Astrocyte (in vitro differentiated cells and primary cell): ENCODE measurements around the gene ZNF23. TPM values are rescaled to one million over a fixed set of nuclear protein-coding genes. Genes with fewer than 3 reads are reported as not detected.

Source experiments
- DNase-seq: peaks from one replicate; pipeline ENCODE4 v3.0.0-alpha.2; 2010; ENCODE audit warnings: low read depth
- FAIRE-seq: peaks from 2 replicates; lab custom pipeline; 2011; peaks lifted over from hg19 to GRCh38; lab: Jason Lieb, UNC
- H2AFZ ChIP-seq: 2 replicates; pipeline ENCODE4 v1.6.0; 2012; ENCODE audit warnings: low read depth, low read length, inconsistent platforms
- H3K27ac ChIP-seq: 2 replicates; pipeline ENCODE4 v1.5.1; 2011; ENCODE audit warnings: low read depth, low read length, inconsistent platforms
- H3K27me3 ChIP-seq: 2 replicates; pipeline ENCODE4 v1.6.0; 2011; ENCODE audit warnings: low read length, inconsistent platforms; ENCODE audit not compliant: insufficient read depth
- H3K36me3 ChIP-seq: 2 replicates; pipeline ENCODE4 v1.5.1; 2011; ENCODE audit warnings: low read length, inconsistent platforms; ENCODE audit not compliant: insufficient read depth
- H3K4me1 ChIP-seq: 2 replicates; pipeline ENCODE4 v1.5.1; 2011; ENCODE audit warnings: low read length, inconsistent platforms; ENCODE audit not compliant: insufficient read depth
- H3K4me2 ChIP-seq: 2 replicates; pipeline ENCODE4 v1.6.0; 2012; ENCODE audit warnings: low read length, inconsistent platforms
- H3K4me3 ChIP-seq: 2 replicates; pipeline ENCODE4 v1.5.1; 2011; ENCODE audit warnings: low read depth, mild to moderate bottlenecking, low read length, inconsistent platforms; ENCODE audit not compliant: insufficient read depth
- H3K79me2 ChIP-seq: 2 replicates; pipeline ENCODE4 v1.6.0; 2012; ENCODE audit warnings: mild to moderate bottlenecking, low read length, inconsistent platforms; ENCODE audit not compliant: insufficient read depth
- H3K9ac ChIP-seq: 2 replicates; pipeline ENCODE4 v1.6.0; 2012; ENCODE audit warnings: mild to moderate bottlenecking, low read length, inconsistent platforms
- H3K9me3 ChIP-seq: 2 replicates; pipeline ENCODE4 v1.5.1; 2012; ENCODE audit warnings: low read depth, mild to moderate bottlenecking, low read length, inconsistent platforms; ENCODE audit not compliant: insufficient read depth
- H4K20me1 ChIP-seq: 2 replicates; pipeline ENCODE4 v1.6.0; 2012; ENCODE audit warnings: low read length, inconsistent platforms; ENCODE audit not compliant: insufficient read depth
- H3K27ac Mint-ChIP-seq: one replicate; pipeline ENCODE4 v1.8.0; 2021; ENCODE audit warnings: mild to moderate bottlenecking, mixed read lengths; ENCODE audit not compliant: unreplicated experiment
- H3K27me3 Mint-ChIP-seq: one replicate; pipeline ENCODE4 v1.8.0; 2021; ENCODE audit warnings: low read depth, mixed read lengths; ENCODE audit not compliant: unreplicated experiment
- H3K36me3 Mint-ChIP-seq: one replicate; pipeline ENCODE4 v1.8.0; 2021; ENCODE audit warnings: low read depth, mixed read lengths; ENCODE audit not compliant: unreplicated experiment
- H3K4me1 Mint-ChIP-seq: one replicate; pipeline ENCODE4 v1.8.0; 2021; ENCODE audit warnings: low read depth, mixed read lengths; ENCODE audit not compliant: unreplicated experiment
- H3K4me3 Mint-ChIP-seq: one replicate; pipeline ENCODE4 v1.8.0; 2021; ENCODE audit warnings: mild to moderate bottlenecking, moderate library complexity, mixed read lengths; ENCODE audit not compliant: unreplicated experiment
- H3K9me3 Mint-ChIP-seq: one replicate; pipeline ENCODE4 v1.8.0; 2021; ENCODE audit warnings: mild to moderate bottlenecking, mixed read lengths; ENCODE audit not compliant: unreplicated experiment
- EZH2 ChIP-seq: IDR thresholded peaks from 2 replicates; pipeline ENCODE4 v1.6.1; 2012; ENCODE audit warnings: mild to moderate bottlenecking, low read length, inconsistent platforms; ENCODE audit not compliant: insufficient read depth
- total RNA-seq: library from RNA; stranded (reverse); gene quantifications from 2 replicates; pipeline ENCODE4 v1.2.1, GENCODE V29; 2021
- TF ChIP-seq, protein P1 (sequence below): IDR thresholded peaks from 2 replicates; pipeline ENCODE4 v1.5.1; 2011; ENCODE audit warnings: low read depth, mild to moderate bottlenecking, inconsistent platforms, low read length, moderate library complexity; ENCODE audit not compliant: insufficient read depth

Gene ZNF23
- total RNA-seq, 1 donor from 2014 or later: 12.4 TPM

DNA sequence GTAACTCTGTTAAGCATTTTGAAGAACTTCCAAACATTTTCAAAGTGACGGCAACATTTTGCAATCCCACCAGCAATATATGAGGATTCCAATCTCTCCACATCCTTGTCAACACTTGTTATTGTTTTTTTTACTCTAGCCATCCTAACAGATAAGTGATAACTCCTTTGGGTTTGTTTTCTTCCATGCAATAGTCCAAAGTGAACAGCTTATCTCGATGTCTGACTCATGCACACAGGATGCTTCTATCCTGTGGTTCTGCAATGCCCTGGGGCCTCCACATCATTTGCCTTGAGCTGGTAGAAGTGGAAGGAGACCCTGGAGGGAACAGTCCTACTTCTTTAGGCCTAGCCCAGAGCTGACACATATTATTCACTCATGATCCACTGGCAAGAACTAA lies 33.2 kb downstream of the ZNF23 start:
- H3K79me2 ChIP-seq: no peaks in the 10 kb centered on the region
- H3K4me3 Mint-ChIP-seq: no peak overlapping the region
- no peak overlapping the region for H3K27ac ChIP-seq
- H3K9me3 ChIP-seq: no peaks in the 10 kb centered on the region
- no peaks in the 10 kb centered on the region for H3K36me3 ChIP-seq
- no peaks in the 10 kb centered on the region for H3K4me1 ChIP-seq
- no peaks in the 10 kb centered on the region for H3K36me3 Mint-ChIP-seq
- peaks cover 4% of the 10 kb centered on the region for H3K9me3 Mint-ChIP-seq
- no peak for TF ChIP-seq EZH2
- TF ChIP-seq, protein P1, sequence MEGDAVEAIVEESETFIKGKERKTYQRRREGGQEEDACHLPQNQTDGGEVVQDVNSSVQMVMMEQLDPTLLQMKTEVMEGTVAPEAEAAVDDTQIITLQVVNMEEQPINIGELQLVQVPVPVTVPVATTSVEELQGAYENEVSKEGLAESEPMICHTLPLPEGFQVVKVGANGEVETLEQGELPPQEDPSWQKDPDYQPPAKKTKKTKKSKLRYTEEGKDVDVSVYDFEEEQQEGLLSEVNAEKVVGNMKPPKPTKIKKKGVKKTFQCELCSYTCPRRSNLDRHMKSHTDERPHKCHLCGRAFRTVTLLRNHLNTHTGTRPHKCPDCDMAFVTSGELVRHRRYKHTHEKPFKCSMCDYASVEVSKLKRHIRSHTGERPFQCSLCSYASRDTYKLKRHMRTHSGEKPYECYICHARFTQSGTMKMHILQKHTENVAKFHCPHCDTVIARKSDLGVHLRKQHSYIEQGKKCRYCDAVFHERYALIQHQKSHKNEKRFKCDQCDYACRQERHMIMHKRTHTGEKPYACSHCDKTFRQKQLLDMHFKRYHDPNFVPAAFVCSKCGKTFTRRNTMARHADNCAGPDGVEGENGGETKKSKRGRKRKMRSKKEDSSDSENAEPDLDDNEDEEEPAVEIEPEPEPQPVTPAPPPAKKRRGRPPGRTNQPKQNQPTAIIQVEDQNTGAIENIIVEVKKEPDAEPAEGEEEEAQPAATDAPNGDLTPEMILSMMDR: no peak
- no peak overlapping the region for H3K9ac ChIP-seq
- H3K27me3 ChIP-seq: peaks cover 3% of the 10 kb centered on the region
- no peak overlapping the region for H2AFZ ChIP-seq
- H3K4me2 ChIP-seq: no peak overlapping the region
- no peak overlapping the region for H3K27ac Mint-ChIP-seq
- H3K4me1 Mint-ChIP-seq: no peaks in the 10 kb centered on the region
- no peak overlapping the region for H3K4me3 ChIP-seq
- no peaks in the 10 kb centered on the region for H4K20me1 ChIP-seq
- FAIRE-seq (no peak), DNase-seq (no peak)
- H3K27me3 Mint-ChIP-seq: peaks cover 46% of the 10 kb centered on the region

DNA sequence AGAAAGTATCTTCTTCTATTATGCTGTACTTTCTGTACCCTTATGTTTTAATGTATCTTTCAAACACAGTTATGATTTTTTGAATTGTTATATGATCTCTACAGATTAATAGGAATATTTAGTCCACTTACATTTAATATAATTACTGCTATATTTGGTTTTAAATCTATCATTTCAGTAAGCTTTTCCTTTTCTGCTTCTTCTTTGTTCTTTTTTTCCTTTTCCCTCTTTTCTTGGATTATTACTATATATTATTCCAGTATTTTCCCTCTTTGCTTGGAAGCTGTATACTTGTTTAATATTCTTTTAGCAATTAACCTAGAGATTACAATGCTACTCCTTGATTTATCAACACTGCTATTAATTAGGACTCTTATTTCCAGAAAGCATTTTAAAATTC lies 33.7 kb downstream of the ZNF23 start:
- Histone ChIP-seq H3K4me1 (no peaks in the 10 kb centered on the region), H3K27me3 (peaks cover 3% of the 10 kb centered on the region), H3K27ac (no peak overlapping the region), H3K36me3 (no peaks in the 10 kb centered on the region), H3K9me3 (no peaks in the 10 kb centered on the region), H3K79me2 (no peaks in the 10 kb centered on the region), H3K4me2 (no peak overlapping the region), H2AFZ (no peak overlapping the region), H4K20me1 (no peaks in the 10 kb centered on the region), H3K4me3 (no peak overlapping the region), H3K9ac (no peak overlapping the region)
- Mint-ChIP-seq H3K27me3 (peaks cover 47% of the 10 kb centered on the region), H3K27ac (no peak overlapping the region), H3K4me3 (no peak overlapping the region), H3K4me1 (no peaks in the 10 kb centered on the region), H3K36me3 (no peaks in the 10 kb centered on the region), H3K9me3 (peaks cover 4% of the 10 kb centered on the region)
- FAIRE-seq (no peak), DNase-seq (no peak)
- no peak for TF ChIP-seq EZH2
- TF ChIP-seq, protein P1: no peak

DNA sequence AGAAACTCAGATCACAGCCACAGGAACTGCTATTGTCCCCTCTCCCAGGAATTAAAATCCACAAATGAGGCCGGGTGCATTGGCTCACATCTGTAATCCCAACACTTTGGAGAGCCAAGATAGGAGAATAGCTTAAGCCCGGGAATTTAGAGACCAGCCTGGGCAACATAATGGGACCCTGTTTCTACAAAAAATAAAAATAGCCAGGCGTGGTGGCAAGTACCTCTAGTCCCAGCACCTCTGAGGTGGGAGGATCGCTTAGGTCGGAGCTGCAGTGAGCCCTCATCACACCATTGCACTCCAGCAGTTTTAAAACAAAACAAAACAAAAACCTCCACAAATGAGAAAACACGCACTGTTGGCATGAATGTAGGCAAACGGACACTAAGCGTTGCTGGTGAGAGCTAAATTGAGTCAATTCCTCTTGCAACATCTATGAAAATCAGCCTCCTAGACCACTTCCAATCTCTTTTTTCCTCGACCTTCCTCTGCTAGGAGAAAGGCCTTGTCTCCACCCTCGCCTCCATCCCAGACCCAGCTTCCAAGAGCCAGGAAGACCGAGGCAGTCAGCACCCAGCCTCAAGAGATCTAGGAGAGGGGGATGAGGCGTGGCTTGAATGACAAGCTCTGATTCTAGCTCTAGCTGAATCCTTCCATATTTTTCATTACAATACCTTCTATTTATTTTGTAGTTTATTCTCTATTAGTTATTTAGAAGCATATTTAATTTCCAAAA lies 35.0 kb downstream of the ZNF23 start:
- Mint-ChIP-seq H3K4me3 (peak overlapping the region; percentile 20), H3K27me3 (peaks cover 43% of the 10 kb centered on the region), H3K9me3 (peaks cover 1% of the 10 kb centered on the region), H3K36me3 (no peaks in the 10 kb centered on the region), H3K27ac (peak overlapping the region; percentile 66), H3K4me1 (no peaks in the 10 kb centered on the region)
- no peaks in the 10 kb centered on the region for H3K79me2 ChIP-seq
- TF ChIP-seq, protein P1: no peak
- no peak for TF ChIP-seq EZH2
- H3K4me1 ChIP-seq: no peaks in the 10 kb centered on the region
- H3K36me3 ChIP-seq: no peaks in the 10 kb centered on the region
- H3K27me3 ChIP-seq: peaks cover 3% of the 10 kb centered on the region
- no peak overlapping the region for H3K27ac ChIP-seq
- no peaks in the 10 kb centered on the region for H4K20me1 ChIP-seq
- no peak overlapping the region for H3K4me3 ChIP-seq
- H3K9ac ChIP-seq: no peak overlapping the region
- H3K9me3 ChIP-seq: no peaks in the 10 kb centered on the region
- DNase-seq: no peak
- no peak for FAIRE-seq
- no peak overlapping the region for H2AFZ ChIP-seq
- H3K4me2 ChIP-seq: no peak overlapping the region
